NCI-H2196 treated with DMSO at 0.1 percent for 48 hours (cell line): ENCODE measurements around the gene MINK1.
A peak's percentile ranks its signal among the peaks of the same experiment; 100 is the strongest.

Experiments
- DNase-seq: peaks from one replicate; lab custom pipeline; 2025; ENCODE audit not compliant: unreplicated experiment; lab: John Stamatoyannopoulos, UW

Gene MINK1

GRCh38 chr17:4928881-4929280, 95.7 kb downstream of the MINK1 start:
- no peak for DNase-seq

DNA sequence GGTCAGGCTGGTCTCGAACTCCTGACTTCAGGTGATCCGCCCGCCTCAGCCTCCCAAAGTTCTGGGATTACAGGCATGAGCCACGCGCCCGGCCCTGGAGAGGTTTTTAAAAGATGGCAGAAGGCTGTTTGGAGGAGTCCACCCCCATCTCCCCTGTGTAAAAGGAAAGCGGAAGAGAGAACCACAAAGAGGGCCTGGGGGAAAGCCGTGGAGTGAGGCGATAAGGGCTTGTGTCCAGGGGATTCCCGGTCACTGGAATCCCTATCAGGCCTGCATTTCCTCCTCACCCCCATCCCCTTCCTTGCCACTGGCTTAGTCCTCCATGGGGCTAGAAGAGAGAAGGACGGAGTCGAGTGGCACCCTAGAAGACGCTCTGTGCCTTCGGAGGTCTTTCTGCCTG, 98.8 kb downstream of the MINK1 start, which contains the start of gene GP1BA:
GP1BA (plus strand) TSS at position 315 of the 400 bp plus-strand sequence. CDS start 328 bp downstream, outside the sequence.
- DNase-seq, result no peak

GRCh38 chr17:4932756-4933155, 99.6 kb downstream of the MINK1 start:
- no peak for DNase-seq

DNA sequence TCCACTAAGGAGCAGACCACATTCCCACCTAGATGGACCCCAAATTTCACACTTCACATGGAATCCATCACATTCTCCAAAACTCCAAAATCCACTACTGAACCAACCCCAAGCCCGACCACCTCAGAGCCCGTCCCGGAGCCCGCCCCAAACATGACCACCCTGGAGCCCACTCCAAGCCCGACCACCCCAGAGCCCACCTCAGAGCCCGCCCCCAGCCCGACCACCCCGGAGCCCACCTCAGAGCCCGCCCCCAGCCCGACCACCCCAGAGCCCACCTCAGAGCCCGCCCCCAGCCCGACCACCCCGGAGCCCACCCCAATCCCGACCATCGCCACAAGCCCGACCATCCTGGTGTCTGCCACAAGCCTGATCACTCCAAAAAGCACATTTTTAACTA, 100.5 kb downstream of the MINK1 start:
- DNase-seq, result no peak

- DNase-seq, result no peak
These were observed 101.2 kb downstream of the MINK1 start for GRCh38 chr17:4934173-4934979.

DNA sequence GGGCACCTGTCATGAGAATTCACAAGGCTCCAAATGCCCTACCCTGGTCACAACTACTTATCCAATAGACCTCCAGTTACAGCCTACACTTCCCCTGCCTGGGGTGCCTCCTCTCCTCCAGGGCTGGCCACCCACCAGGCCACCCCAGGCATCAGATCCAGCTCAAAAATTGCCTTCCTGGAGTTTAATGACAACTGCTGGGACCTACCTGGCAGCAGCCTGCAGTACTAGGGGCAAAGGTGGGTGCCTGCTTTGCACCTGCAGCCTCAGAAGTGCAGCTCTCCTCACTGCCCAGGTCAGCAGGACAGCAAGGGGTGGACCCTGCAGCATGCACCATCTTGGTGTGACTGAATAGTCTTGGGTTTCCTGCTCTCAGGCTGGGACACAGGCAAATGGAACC, 102.5 kb downstream of the MINK1 start:
- no peak for DNase-seq

GRCh38 chr17:4936436-4936835, 103.3 kb downstream of the MINK1 start:
- no peak for DNase-seq

DNA sequence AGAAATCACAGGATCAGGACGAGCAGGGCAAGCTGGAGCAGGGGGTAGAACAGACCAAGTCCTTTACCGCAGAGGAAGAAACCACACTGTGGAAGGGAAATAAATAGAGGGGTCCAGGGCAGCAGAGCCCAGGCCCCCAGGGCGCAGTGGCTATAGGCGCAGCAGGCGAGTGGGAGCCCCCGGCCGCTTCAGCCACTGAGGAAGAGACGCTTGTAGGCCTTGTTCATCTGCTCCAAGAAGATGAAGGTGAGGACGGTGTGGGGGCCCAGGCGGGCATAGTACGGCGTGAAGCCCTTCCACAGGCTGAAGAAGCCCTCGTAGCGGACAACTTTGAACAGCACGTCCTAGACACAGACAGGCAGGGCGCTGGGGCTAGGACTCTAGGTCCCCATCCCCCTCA, 104.4 kb downstream of the MINK1 start:
- no peak for DNase-seq

- DNase-seq, result no peak
These were observed 104.9 kb downstream of the MINK1 start for GRCh38 chr17:4938069-4938491.

GRCh38 chr17:4938688-4939545, 105.8 kb downstream of the MINK1 start:
- DNase-seq, result no peak

DNA sequence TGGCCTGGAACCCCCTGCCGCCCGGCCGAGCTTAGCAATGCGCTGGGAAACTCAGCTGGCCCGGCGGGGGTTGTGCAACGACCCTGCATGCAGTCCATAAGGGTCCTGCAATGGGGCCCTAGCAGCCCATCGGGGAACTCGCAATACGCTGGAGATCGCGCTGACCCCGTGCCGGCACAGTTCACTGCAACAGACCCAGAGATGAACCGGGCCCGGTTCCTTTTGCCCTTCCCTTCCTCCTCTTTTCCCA, 106.3 kb downstream of the MINK1 start:
- no peak for DNase-seq

GRCh38 chr17:4939796-4940554, 106.8 kb downstream of the MINK1 start, which contains the start of the genes RNF167 and SLC25A11:
Gene RNF167, plus strand, starts transcription at chr17:4940268. Its CDS starts 642 bp downstream, at chr17:4940910.
Gene SLC25A11, minus strand, starts transcription at chr17:4940046. Its CDS starts 136 bp downstream, at chr17:4939910.
- DNase-seq, result peak; percentile 84

DNA sequence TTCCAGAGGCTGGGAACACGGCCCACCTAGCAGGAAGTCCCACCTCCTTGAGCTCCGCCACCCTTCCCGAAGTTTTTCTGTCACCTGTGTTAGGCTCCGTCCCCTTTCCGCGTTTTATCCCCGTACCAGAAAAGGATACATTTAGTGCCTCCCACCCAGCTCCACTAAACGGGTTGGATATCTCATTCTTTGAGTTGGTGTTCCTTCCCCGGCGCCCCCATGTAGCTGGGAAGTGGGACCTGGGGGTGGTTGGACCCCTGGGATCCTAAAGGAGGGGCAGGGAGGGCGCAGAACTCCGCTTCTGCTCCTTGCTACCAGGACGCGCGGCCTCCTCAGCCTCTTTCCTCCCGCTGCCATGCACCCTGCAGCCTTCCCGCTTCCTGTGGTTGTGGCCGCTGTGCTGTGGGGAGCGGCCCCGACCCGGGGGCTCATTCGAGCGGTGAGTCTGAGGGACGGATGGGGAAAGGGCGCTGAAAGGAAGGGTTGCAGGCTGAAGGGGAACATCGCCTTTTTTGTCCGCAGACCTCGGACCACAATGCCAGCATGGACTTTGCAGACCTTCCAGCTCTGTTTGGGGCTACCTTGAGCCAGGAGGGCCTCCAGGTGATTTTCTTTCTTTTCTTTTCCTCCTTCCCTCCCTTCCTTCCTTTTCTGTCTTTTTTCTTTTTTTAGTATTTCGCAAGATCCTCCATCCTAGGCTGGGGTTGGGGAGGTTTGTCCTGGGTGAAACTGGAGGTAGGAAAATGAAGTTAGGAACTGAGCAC, 107.6 kb downstream of the MINK1 start:
- no peak for DNase-seq

- DNase-seq, result no peak
These were observed 108.1 kb downstream of the MINK1 start for GRCh38 chr17:4941319-4941610.

GRCh38 chr17:4942760-4943508, 109.8 kb downstream of the MINK1 start:
- no peak for DNase-seq

DNA sequence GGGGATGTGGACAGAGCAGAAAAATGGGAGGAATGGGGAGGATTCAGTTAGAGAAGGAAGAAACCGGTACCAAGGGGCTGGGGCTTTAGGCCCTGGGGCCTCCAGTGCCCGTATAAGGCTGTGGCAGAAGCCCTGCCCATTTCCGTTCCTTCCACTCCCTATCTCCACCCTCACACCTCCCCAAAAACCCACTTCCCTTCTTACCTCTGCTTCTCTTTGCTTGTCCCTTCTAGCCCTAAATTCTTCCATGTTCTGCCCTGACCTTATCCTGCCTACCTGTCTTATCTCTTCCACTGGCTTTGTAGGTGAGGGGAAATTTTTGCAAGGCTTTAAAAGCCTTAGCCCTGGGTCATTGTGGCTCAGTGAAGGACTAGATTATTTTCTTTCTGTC, 111.0 kb downstream of the MINK1 start:
- DNase-seq, result no peak

DNA sequence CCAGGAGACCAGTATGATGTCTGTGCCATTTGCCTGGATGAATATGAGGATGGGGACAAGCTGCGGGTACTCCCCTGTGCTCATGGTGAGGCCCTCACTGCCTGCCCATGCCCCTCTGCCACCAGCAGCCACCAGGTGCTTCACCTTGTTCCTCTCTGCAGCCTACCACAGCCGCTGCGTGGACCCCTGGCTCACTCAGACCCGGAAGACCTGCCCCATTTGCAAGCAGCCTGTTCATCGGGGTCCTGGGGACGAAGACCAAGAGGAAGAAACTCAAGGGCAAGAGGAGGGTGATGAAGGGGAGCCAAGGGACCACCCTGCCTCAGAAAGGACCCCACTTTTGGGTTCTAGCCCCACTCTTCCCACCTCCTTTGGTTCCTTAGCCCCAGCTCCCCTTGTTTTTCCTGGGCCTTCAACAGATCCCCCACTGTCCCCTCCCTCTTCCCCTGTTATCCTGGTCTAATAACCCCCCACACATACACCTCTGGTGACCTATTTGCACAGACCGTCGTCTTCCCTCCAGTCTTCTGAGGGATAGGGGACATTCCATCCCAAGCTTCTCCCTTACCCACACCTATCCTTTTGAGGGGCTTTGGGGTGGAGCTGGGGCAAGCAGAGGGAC, 111.5 kb downstream of the MINK1 start:
- DNase-seq, result no peak

DNA sequence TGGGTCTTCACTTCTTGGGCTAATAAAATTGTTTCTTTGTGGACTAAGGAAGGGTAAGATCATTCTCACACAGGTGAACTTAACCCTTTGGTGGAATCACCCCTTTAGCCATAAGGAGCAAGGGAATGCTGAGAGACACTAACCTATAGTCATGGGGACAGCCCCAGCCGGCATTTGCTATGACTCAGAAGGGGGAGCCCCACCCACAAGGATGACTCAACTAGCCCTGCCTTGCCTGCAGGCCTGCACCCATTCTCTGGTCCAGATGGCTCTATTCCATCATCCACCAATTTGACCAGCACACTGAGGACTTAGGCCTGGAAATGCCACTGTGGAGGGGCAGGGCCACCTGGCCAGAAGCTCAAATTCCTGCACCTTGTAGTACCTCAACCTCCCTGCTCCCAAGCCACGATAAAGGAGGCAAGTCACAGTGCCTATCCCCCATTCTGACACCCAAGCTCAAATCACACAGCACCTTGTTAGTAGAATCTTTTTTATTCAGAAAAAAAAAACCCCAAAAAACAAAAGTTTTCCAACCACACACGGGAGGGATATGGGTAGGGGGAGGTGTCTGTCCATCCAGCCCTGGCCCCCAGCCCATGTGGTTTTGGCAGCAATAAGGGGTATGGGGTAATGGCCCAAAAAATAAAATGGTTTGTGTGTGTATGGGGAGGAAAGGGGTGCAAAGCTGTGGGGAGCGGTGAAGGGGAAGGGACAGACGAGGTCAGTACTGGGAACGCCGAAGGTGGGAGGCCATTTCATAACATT, 112.2 kb downstream of the MINK1 start:
- no peak for DNase-seq

DNA sequence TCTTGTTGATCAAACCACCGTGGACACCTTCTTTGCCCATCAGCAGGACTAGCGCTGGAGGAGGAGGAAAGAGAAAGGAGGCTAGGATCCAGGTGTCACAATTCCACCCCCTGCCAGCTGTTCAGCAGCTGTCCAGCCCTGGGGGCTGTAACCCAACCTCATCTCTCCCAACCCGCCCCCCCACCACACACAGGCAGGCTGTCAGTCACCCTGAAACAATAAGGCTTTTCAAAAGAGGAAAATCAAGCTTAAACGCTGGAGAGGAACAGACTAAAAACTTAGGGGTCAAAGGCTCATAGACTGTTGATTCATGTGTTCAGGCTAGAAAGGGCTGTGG, 112.8 kb downstream of the MINK1 start:
- no peak for DNase-seq
